Measurements from ENCODE around the gene DHX8. TPM values are rescaled to one million over a fixed set of nuclear protein-coding genes. Genes with fewer than 3 reads are reported as not detected.

The DHX8 gene
- total RNA-seq, 6 experiments from 2014 or later = 57.2 to 65.6 (median 61.7) TPM

DNA sequence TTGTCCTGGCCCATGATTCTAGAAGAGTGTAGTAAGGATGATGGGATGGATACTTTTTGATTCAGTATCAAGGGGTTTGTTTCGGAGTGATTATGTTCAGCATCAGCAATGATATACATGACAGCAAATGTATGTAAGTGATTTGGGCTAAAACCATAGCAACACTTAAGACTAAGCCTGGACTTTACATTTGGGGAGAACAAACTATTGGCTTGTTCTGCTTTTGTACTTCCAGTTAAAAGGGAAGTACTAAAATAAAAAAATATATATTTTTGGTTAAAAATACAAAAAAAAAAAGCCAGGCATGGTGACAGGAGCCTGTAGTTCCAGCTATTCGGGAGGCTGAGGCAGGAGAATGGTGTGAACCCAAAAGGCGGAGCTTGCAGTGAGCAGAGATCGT, 20.5 kb upstream of the DHX8 start:
- H3K4me3 Mint-ChIP-seq = no peak overlapping the region
- no peak for DNase-seq
- H3K36me3 Mint-ChIP-seq (ENCODE audit: low read depth) = no peaks in the 10 kb centered on the region
- TF ChIP-seq, protein P1, sequence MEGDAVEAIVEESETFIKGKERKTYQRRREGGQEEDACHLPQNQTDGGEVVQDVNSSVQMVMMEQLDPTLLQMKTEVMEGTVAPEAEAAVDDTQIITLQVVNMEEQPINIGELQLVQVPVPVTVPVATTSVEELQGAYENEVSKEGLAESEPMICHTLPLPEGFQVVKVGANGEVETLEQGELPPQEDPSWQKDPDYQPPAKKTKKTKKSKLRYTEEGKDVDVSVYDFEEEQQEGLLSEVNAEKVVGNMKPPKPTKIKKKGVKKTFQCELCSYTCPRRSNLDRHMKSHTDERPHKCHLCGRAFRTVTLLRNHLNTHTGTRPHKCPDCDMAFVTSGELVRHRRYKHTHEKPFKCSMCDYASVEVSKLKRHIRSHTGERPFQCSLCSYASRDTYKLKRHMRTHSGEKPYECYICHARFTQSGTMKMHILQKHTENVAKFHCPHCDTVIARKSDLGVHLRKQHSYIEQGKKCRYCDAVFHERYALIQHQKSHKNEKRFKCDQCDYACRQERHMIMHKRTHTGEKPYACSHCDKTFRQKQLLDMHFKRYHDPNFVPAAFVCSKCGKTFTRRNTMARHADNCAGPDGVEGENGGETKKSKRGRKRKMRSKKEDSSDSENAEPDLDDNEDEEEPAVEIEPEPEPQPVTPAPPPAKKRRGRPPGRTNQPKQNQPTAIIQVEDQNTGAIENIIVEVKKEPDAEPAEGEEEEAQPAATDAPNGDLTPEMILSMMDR (IDR thresholded peaks at IDR 0.05) = no peak
- H3K9me3 Mint-ChIP-seq = no peaks in the 10 kb centered on the region
- H3K4me1 Mint-ChIP-seq (ENCODE audit: low read depth) = peaks cover 13% of the 10 kb centered on the region
- H3K27me3 Mint-ChIP-seq (ENCODE audit: insufficient read depth) = peaks cover 6% of the 10 kb centered on the region; the same call in 1 of the 2 replicates
- no peak overlapping the region for H3K27ac Mint-ChIP-seq

DNA sequence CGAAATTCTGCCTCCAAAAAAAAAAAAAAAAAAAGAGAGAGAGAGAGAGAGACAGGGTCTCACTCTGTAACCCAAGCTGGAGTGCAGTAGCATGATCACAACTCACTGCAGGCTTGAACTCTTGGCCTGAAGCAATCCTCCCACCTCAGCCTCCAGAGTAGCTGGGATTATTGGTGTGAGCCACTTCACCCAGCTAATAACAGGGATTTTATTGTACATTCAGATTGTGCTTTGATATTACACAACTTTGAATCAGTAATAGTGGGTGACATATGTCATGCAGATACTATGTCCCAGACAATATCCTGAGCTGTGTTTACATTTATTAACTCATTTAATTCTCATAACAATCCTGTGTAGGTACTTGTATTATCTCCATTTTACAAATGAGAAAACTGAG, 19.7 kb upstream of the DHX8 start:
- Mint-ChIP-seq H3K27ac (no peak overlapping the region), H3K9me3 (no peaks in the 10 kb centered on the region), H3K36me3 (ENCODE audit: low read depth) (no peaks in the 10 kb centered on the region), H3K4me1 (ENCODE audit: low read depth) (peaks cover 17% of the 10 kb centered on the region), H3K4me3 (no peak overlapping the region), H3K27me3 (ENCODE audit: insufficient read depth) (peaks cover 6% of the 10 kb centered on the region; the same call in 1 of the 2 replicates)
- TF ChIP-seq, protein P1 (IDR thresholded peaks at IDR 0.05) = no peak
- DNase-seq = no peak

DNA sequence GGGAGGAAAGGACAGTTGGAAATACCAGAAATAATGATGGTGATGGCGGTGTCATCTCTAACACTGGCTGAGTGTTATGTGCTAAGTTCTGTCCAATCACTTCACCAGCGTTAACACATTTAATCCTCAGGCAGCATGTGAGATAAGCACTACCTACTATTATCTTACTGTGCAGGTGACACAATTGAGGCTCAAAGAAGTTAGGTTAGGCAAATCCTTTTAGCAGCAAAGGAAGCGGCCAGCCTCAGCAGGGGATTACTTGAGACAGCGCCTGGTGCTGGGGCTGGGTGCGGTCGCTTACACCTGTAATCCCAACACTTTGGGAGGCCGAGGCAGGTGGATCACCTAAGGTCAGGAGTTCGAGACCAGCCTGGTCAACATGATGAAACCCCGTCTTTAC, 18.7 kb upstream of the DHX8 start:
- peaks cover 6% of the 10 kb centered on the region; the same call in 1 of the 2 replicates for H3K27me3 Mint-ChIP-seq (ENCODE audit: insufficient read depth)
- H3K4me1 Mint-ChIP-seq (ENCODE audit: low read depth) = peaks cover 25% of the 10 kb centered on the region
- H3K9me3 Mint-ChIP-seq = no peaks in the 10 kb centered on the region
- no peaks in the 10 kb centered on the region for H3K36me3 Mint-ChIP-seq (ENCODE audit: low read depth)
- DNase-seq = no peak
- TF ChIP-seq, protein P1 (IDR thresholded peaks at IDR 0.05) = no peak
- H3K27ac Mint-ChIP-seq = no peak overlapping the region
- H3K4me3 Mint-ChIP-seq = no peak overlapping the region

DNA sequence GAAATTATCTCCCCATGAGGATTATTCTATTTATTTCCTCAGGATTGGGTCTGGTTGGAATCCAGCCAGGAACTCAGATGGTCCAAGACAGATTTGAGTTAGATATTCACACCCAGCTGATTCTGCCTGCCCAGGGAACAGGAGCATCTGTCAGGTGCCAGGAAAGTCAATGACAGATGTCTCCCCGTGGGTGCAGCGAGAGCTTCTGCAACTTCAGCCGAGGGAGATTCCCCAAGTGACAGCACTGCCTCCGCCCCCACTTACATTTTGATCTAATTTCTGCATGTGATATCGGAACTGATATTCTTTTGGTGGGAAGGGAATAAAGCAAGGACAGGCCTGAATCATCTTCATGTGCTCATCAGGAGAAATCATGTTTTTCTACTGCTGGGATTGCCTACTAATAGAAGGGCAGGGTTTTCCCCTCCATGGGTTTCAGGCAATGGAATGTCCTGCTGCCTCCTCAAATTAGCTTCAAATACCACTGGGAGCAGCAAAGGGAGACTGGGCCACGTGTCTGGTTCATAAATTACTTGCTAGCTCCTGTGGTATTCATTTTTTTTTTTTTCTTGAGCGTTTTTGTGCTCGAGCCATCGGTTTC, 15.7 kb upstream of the DHX8 start:
- peaks cover 32% of the 10 kb centered on the region for H3K4me1 Mint-ChIP-seq (ENCODE audit: low read depth)
- 0 out of 2 replicates have a peak, but pooled peaks cover 4% of the 10 kb centered on the region for H3K36me3 Mint-ChIP-seq (ENCODE audit: low read depth)
- no peaks in the 10 kb centered on the region for H3K9me3 Mint-ChIP-seq
- TF ChIP-seq, protein P1 (IDR thresholded peaks at IDR 0.05) = no peak
- H3K27me3 Mint-ChIP-seq (ENCODE audit: insufficient read depth) = peaks cover 5% of the 10 kb centered on the region; the same call in 1 of the 2 replicates
- DNase-seq = peak; percentile 96
- H3K27ac Mint-ChIP-seq = peak overlapping the region; percentile 99
- peak overlapping the region; percentile 73 for H3K4me3 Mint-ChIP-seq

DNA sequence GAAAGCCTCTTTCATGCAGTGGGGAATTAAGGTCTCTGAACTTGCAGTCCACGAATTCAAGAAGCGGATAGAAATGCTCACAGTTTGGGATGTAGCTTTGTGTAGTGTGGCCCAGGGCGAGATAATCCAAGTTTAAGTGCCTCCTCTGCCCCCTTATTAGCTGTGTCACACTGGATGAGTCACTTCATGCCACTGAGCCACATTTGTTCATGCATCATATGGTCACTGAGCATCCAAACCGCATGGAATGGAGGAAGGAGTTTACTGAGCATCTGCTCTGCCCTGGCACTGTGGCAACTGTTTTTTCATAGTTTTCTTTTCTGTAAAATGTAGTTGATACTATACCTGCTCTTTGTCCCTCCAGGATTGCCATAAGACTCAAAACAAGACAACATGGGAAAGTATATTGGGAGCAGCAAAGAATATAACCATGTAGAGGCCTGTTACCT, 15.1 kb upstream of the DHX8 start:
- Mint-ChIP-seq H3K27me3 (ENCODE audit: insufficient read depth) (peaks cover 5% of the 10 kb centered on the region; the same call in 1 of the 2 replicates), H3K27ac (peak overlapping the region; percentile 99), H3K36me3 (ENCODE audit: low read depth) (0 out of 2 replicates have a peak, but pooled peaks cover 4% of the 10 kb centered on the region), H3K9me3 (no peaks in the 10 kb centered on the region), H3K4me1 (ENCODE audit: low read depth) (peaks cover 32% of the 10 kb centered on the region), H3K4me3 (peak overlapping the region; percentile 73)
- TF ChIP-seq, protein P1 (IDR thresholded peaks at IDR 0.05) = no peak
- peak; percentile 89 for DNase-seq

Data from HFFc6 (cell line).